ENCODE results near the gene YIF1A.
"Not testable (repeated sequence)": the region's sequence is repeated elsewhere in the genome, so short reads cannot be mapped to it uniquely, and the experiment has no call there.

Gene YIF1A

GRCh38 chr11:66262696-66263095, 26.2 kb downstream of the YIF1A start:
- ChIA-PET CTCF (no interaction called here), POLR2A (no interaction called here)
- no peak for DNase-seq (ENCODE audit: extremely low spot score)
- no peak for TF ChIP-seq CTCF (IDR thresholded peaks at IDR 0.05; ENCODE audit: control extremely low read depth, extremely low read depth, low read depth, missing control alignments)

GRCh38 chr11:66262191-66262590, 26.8 kb downstream of the YIF1A start:
- DNase-seq (ENCODE audit: extremely low spot score) = no peak
- no peak for TF ChIP-seq CTCF (IDR thresholded peaks at IDR 0.05; ENCODE audit: control extremely low read depth, extremely low read depth, low read depth, missing control alignments)
- ChIA-PET POLR2A (no interaction called here), CTCF (no interaction called here)

DNA sequence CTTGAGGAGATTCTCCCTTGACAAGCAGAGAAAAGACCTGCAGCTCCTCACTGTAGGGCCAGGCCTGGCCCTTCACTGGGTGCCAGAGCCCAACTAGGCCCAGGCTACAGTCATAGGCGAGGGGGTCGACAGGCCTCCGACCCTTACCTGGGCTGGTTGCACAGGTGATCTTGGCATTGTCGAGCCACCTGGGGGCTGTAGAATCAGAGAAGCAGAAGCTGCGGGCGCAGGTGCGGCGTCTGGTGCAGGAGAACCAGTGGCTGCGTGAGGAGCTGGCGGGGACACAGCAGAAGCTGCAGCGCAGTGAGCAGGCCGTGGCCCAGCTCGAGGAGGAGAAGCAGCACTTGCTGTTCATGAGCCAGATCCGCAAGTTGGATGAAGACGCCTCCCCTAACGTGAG, 27.4 kb downstream of the YIF1A start:
- POLR2A ChIA-PET = no interaction called here

GRCh38 chr11:66259956-66260355, 29.0 kb downstream of the YIF1A start:
- no peak for TF ChIP-seq CTCF (IDR thresholded peaks at IDR 0.05; ENCODE audit: control extremely low read depth, extremely low read depth, low read depth, missing control alignments)
- no peak for DNase-seq (ENCODE audit: extremely low spot score)
- ChIA-PET POLR2A (interaction anchor here (0.7 kb wide), 1 partner anchor 202 kb away, joined by 3 read pairs; no protein-coding TSS in a partner anchor), CTCF (interaction anchor here (1.0 to 1.5 kb wide), 3 partner anchors 9 to 548 kb away, joined by 4 to 5 read pairs (median 4); partner anchors contain the start of gene KAT5)

More for the DNA sequence above, 27.4 kb downstream of the YIF1A start:
- TF ChIP-seq CTCF (IDR thresholded peaks at IDR 0.05; ENCODE audit: control extremely low read depth, extremely low read depth, low read depth, missing control alignments) = no peak
- DNase-seq (ENCODE audit: extremely low spot score) = no peak
- CTCF ChIA-PET = interaction anchor here (1.6 kb wide), 1 partner anchor 9 kb away, joined by 4 read pairs; no protein-coding TSS in a partner anchor

GRCh38 chr11:66259225-66259624, 29.7 kb downstream of the YIF1A start:
- ChIA-PET POLR2A (no interaction called here), CTCF (interaction anchor here (0.6 to 1.5 kb wide), 7 partner anchors 9 to 554 kb away, joined by 3 to 5 read pairs (median 4); partner anchors contain the start of gene KAT5)

GRCh38 chr11:66258473-66258893, 30.5 kb downstream of the YIF1A start:
- TF ChIP-seq CTCF (IDR thresholded peaks at IDR 0.05; ENCODE audit: control extremely low read depth, extremely low read depth, low read depth, missing control alignments) = no peak
- POLR2A ChIA-PET = no interaction called here
- no peak for DNase-seq (ENCODE audit: extremely low spot score)
- CTCF ChIA-PET = interaction anchor here (0.6 to 1.3 kb wide), 6 partner anchors 15 to 553 kb away, joined by 3 to 4 read pairs (median 4); no protein-coding TSS in a partner anchor

More at GRCh38 chr11:66259225-66259624, 29.7 kb downstream of the YIF1A start:
- no peak for DNase-seq (ENCODE audit: extremely low spot score)
- no peak for TF ChIP-seq CTCF (IDR thresholded peaks at IDR 0.05; ENCODE audit: control extremely low read depth, extremely low read depth, low read depth, missing control alignments)

- CTCF ChIA-PET = interaction anchor here (1.3 to 2.2 kb wide), 3 partner anchors 8 to 136 kb away, joined by 4 to 18 read pairs (median 5); no protein-coding TSS in a partner anchor
- DNase-seq (ENCODE audit: extremely low spot score); POLR2A ChIA-PET: not testable (repeated sequence)
Measured at GRCh38 chr11:66253081-66253480, 35.9 kb downstream of the YIF1A start.

Measured in GM10248 (cell line).